Epithelial cell of proximal tubule (primary cell): ENCODE data around the gene GIMAP4. TPM values are rescaled to one million over a fixed set of nuclear protein-coding genes. Genes with fewer than 3 reads are reported as not detected.

Experiments used
- DNase-seq: peaks from one replicate; pipeline ENCODE4 v3.0.0-alpha.2; 2011; ENCODE audit warnings: low read depth
- H3K4me3 ChIP-seq: 2 replicates; pipeline ENCODE4 v1.5.1; 2011; ENCODE audit warnings: low read depth, mild to moderate bottlenecking, low read length
- total RNA-seq: library from RNA; depleted of rRNA; stranded (reverse); fragments of >200 nt; gene quantifications from 2 replicates; pipeline ENCODE4 v1.2.3, GENCODE V29; 2015
- TF ChIP-seq, protein P1 (sequence below): conservative IDR thresholded peaks from 2 replicates; pipeline ENCODE4 v1.5.1; 2012; ENCODE audit warnings: low read depth, mild to moderate bottlenecking, low read length

Gene GIMAP4
- total RNA-seq, 1 donor from 2014 or later, result not detected

DNA sequence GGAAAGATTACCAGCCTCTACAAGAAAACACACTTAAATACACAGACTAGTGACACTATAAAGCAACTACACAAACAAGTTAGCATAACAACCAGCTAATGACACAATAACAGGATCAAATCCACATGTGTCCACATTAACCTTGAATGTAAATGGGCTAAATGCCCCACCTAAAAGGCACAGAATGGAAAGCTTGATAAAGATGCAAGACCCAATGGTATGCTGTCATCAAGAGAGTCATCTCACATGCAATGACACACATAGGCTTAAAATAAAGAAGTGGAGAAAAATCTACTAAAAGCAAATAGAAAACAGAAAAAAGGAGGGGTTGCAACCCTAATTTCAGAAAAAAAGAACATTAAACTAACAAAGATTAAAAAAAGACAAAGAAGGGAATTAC, 14.0 kb upstream of the GIMAP4 start:
- TF ChIP-seq, protein P1, sequence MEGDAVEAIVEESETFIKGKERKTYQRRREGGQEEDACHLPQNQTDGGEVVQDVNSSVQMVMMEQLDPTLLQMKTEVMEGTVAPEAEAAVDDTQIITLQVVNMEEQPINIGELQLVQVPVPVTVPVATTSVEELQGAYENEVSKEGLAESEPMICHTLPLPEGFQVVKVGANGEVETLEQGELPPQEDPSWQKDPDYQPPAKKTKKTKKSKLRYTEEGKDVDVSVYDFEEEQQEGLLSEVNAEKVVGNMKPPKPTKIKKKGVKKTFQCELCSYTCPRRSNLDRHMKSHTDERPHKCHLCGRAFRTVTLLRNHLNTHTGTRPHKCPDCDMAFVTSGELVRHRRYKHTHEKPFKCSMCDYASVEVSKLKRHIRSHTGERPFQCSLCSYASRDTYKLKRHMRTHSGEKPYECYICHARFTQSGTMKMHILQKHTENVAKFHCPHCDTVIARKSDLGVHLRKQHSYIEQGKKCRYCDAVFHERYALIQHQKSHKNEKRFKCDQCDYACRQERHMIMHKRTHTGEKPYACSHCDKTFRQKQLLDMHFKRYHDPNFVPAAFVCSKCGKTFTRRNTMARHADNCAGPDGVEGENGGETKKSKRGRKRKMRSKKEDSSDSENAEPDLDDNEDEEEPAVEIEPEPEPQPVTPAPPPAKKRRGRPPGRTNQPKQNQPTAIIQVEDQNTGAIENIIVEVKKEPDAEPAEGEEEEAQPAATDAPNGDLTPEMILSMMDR, result no peak
- DNase-seq, result no peak
- H3K4me3 ChIP-seq, result no peak overlapping the region

- TF ChIP-seq, protein P1, result no peak
- H3K4me3 ChIP-seq, result no peak overlapping the region
- no peak for DNase-seq
Observed at GRCh38 chr7:150556521-150557138, 10.6 kb upstream of the GIMAP4 start.

DNA sequence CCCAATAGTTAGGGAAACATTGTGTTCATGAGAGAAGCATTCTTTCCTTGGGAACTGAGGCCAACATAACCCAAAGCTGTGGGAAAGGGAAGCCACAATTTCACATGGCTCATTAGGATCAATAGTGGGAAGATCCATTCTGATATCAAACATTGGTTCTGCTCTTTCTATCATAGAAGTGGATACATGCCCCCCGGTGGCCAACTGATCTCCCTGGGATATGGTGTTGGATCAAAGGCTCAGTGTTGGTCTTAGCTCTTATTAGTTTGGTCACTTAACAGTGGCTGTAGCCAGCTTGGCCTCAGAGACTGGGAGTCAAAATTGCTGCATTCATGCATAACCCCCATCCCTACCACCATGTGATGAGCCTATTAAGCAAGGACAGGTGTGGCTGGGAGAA, 6.7 kb upstream of the GIMAP4 start:
- TF ChIP-seq, protein P1, result no peak
- no peak overlapping the region for H3K4me3 ChIP-seq
- DNase-seq, result no peak

DNA sequence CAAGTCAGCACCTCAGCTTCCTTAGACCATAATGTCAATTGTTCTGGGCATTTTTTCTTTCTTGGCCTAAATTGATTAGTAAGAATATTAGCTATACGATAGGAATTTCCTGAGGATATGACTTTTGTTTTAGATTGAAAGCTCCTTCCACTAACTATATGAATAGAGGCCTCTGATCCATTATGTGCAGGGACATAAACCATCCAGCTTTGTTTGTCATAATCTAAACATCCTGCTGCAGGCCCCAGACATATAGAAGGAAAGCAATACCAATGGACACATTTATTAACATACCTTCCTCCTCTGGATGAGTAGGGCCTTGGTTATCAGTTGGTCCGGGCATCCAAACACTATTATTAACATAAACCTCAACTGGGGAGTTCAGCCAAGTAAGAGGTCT, 4.3 kb upstream of the GIMAP4 start:
- no peak for DNase-seq
- H3K4me3 ChIP-seq, result no peak overlapping the region
- TF ChIP-seq, protein P1, result no peak

GRCh38 chr7:150564006-150564405, 3.2 kb upstream of the GIMAP4 start:
- H3K4me3 ChIP-seq, result no peak overlapping the region
- no peak for DNase-seq
- TF ChIP-seq, protein P1, result no peak

DNA sequence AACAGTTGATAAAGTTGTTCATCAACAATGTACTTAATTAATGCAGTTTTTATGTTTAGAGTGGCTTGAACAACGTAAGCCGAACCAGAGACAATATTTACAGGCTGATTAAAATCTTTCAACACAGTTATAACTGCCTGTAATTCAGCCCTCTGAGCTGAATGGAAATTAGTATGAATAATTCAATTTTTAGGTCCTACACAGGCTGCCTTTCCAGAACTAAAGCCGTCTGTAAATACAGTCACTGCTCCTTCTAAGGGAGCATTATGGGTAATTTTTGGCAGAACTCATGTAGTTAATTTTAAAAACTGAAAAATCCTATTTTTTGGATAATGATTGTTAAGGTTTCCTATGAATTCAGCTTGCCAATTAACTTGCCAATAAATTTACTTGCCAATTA, 2.6 kb upstream of the GIMAP4 start:
- no peak overlapping the region for H3K4me3 ChIP-seq
- no peak for DNase-seq
- TF ChIP-seq, protein P1, result no peak

GRCh38 chr7:150565239-150565638, 2.0 kb upstream of the GIMAP4 start:
- no peak for DNase-seq
- TF ChIP-seq, protein P1, result no peak
- no peak overlapping the region for H3K4me3 ChIP-seq
